ENCODE measurements around the gene MBLAC1. TPM values are rescaled to one million over a fixed set of nuclear protein-coding genes. Genes with fewer than 3 reads are reported as not detected.

The MBLAC1 gene
- total and polyA plus RNA-seq, 10 of the 15 experiments (the other 5 are each of a cell fraction or from before 2014, with no cell fraction given): 0.24 to 3.2 (median 1.8) TPM; not detected in 1

DNA sequence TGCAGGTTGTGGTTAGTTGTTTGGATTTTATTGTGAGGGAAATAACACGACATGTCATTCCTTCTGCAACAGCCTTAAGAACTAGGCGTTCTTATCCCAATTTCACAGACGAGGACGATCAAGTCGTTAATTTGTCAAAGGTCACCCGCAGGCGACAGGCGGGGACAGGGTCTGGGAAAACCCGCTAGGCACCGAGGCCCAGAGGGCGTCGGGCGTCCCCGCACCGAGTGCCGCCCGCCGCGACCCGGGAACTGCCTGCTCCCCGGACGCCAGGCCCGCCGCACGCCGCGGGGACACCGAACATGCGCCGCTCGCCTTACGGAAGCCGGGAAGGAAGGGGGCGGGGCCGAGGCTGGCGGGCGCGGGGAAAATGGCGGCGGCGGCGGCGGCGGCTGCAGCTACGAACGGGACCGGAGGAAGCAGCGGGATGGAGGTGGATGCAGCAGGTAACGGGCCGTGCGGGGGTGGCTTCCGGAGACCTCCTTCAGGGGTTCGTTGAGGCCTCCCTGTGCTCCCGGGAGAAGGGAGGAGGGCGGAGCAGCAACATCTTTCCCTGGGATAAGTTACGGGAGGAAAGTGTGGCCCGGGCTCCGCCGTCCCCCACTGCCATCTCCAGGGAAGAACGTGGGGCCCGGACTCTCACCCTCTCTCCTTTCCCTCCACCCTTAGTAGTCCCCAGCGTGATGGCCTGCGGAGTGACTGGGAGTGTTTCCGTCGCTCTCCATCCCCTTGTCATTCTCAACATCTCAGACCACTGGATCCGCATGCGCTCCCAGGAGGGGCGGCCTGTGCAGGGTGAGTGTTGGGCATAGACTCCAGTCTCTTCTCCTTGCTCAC is 37.9 kb upstream of the MBLAC1 start, which contains the start of gene COPS6 (continued):
- TF ChIP-seq BCL11A (IDR thresholded peaks at IDR 0.05; ENCODE audit: low read depth, low read length) (no peak), ZNF207 (IDR thresholded peaks at IDR 0.05; ENCODE audit: borderline replicate concordance) (0 out of 2 replicates have a peak, but pooled peaks have one; percentile 87), SREBF2 (IDR thresholded peaks at IDR 0.05; ENCODE audit: low read length) (no peak), MEF2B (IDR thresholded peaks at IDR 0.05; ENCODE audit: partially characterized antibody, poor library complexity, severe bottlenecking) (peak; percentile 29), STAT3 (IDR thresholded peaks at IDR 0.05; ENCODE audit: low read depth, low read length) (no peak), RFX5 (IDR thresholded peaks at IDR 0.05; ENCODE audit: low read depth, low read length) (no peak), ZNF622 (IDR thresholded peaks at IDR 0.05) (no peak), BMI1 (IDR thresholded peaks at IDR 0.05; ENCODE audit: borderline replicate concordance) (no peak), KLF5 (IDR thresholded peaks at IDR 0.05; ENCODE audit: partially characterized antibody) (peak; percentile 67), ZNF217 (IDR thresholded peaks at IDR 0.05) (no peak), ZNF274 (IDR thresholded peaks at IDR 0.05; ENCODE audit: insufficient read depth, insufficient read length) (no peak), IRF4 (IDR thresholded peaks at IDR 0.05; ENCODE audit: low read depth, low read length) (no peak), ZNF24 (IDR thresholded peaks at IDR 0.05) (peak; percentile 42; the same call in 1 of the 2 replicates), SRF (IDR thresholded peaks at IDR 0.05; ENCODE audit: low read depth in 2 of 2, low read length in 2 of 2) (no peak), IKZF1 (conservative IDR thresholded peaks at IDR 0.05) (peak; percentile 81), POLR2AphosphoS5 (IDR thresholded peaks at IDR 0.05; ENCODE audit: low read length) (peak; percentile 68; the same call in 1 of the 2 replicates), CEBPB (IDR thresholded peaks at IDR 0.05; ENCODE audit: borderline replicate concordance in 1 of 2, low read depth in 2 of 2, low read length in 2 of 2) (no peak), RUNX3 (IDR thresholded peaks at IDR 0.05; ENCODE audit: low read length) (peak; percentile 9; the same call in 1 of the 2 replicates), NRF1 (conservative IDR thresholded peaks at IDR 0.05; ENCODE audit: low read depth, low read length) (0 out of 2 replicates have a peak, but pooled peaks have one; percentile 21), FOXK2 (IDR thresholded peaks at IDR 0.05) (no peak), YBX1 (IDR thresholded peaks at IDR 0.05) (no peak), CREB1 (IDR thresholded peaks at IDR 0.05; ENCODE audit: low read depth) (peak; percentile 55)
- TF ChIP-seq, protein P1, sequence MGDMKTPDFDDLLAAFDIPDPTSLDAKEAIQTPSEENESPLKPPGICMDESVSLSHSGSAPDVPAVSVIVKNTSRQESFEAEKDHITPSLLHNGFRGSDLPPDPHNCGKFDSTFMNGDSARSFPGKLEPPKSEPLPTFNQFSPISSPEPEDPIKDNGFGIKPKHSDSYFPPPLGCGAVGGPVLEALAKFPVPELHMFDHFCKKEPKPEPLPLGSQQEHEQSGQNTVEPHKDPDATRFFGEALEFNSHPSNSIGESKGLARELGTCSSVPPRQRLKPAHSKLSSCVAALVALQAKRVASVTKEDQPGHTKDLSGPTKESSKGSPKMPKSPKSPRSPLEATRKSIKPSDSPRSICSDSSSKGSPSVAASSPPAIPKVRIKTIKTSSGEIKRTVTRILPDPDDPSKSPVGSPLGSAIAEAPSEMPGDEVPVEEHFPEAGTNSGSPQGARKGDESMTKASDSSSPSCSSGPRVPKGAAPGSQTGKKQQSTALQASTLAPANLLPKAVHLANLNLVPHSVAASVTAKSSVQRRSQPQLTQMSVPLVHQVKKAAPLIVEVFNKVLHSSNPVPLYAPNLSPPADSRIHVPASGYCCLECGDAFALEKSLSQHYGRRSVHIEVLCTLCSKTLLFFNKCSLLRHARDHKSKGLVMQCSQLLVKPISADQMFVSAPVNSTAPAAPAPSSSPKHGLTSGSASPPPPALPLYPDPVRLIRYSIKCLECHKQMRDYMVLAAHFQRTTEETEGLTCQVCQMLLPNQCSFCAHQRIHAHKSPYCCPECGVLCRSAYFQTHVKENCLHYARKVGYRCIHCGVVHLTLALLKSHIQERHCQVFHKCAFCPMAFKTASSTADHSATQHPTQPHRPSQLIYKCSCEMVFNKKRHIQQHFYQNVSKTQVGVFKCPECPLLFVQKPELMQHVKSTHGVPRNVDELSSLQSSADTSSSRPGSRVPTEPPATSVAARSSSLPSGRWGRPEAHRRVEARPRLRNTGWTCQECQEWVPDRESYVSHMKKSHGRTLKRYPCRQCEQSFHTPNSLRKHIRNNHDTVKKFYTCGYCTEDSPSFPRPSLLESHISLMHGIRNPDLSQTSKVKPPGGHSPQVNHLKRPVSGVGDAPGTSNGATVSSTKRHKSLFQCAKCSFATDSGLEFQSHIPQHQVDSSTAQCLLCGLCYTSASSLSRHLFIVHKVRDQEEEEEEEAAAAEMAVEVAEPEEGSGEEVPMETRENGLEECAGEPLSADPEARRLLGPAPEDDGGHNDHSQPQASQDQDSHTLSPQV (IDR thresholded peaks at IDR 0.05): no peak
- TF ChIP-seq, protein P2, sequence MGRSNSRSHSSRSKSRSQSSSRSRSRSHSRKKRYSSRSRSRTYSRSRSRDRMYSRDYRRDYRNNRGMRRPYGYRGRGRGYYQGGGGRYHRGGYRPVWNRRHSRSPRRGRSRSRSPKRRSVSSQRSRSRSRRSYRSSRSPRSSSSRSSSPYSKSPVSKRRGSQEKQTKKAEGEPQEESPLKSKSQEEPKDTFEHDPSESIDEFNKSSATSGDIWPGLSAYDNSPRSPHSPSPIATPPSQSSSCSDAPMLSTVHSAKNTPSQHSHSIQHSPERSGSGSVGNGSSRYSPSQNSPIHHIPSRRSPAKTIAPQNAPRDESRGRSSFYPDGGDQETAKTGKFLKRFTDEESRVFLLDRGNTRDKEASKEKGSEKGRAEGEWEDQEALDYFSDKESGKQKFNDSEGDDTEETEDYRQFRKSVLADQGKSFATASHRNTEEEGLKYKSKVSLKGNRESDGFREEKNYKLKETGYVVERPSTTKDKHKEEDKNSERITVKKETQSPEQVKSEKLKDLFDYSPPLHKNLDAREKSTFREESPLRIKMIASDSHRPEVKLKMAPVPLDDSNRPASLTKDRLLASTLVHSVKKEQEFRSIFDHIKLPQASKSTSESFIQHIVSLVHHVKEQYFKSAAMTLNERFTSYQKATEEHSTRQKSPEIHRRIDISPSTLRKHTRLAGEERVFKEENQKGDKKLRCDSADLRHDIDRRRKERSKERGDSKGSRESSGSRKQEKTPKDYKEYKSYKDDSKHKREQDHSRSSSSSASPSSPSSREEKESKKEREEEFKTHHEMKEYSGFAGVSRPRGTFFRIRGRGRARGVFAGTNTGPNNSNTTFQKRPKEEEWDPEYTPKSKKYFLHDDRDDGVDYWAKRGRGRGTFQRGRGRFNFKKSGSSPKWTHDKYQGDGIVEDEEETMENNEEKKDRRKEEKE (IDR thresholded peaks at IDR 0.05): no peak

Data from GM12878 (cell line).